Astrocyte (in vitro differentiated cells and primary cell): Measurements from ENCODE around the gene IFRD1. TPM values are rescaled to one million over a fixed set of nuclear protein-coding genes. Genes with fewer than 3 reads are reported as not detected.

Source experiments
- DNase-seq: peaks from one replicate; pipeline ENCODE4 v3.0.0-alpha.2; 2010; ENCODE audit warnings: low read depth
- FAIRE-seq: peaks from 2 replicates; lab custom pipeline; 2011; peaks lifted over from hg19 to GRCh38; lab: Jason Lieb, UNC
- H2AFZ ChIP-seq: 2 replicates; pipeline ENCODE4 v1.6.0; 2012; ENCODE audit warnings: low read depth, low read length, inconsistent platforms
- H3K27ac ChIP-seq: 2 replicates; pipeline ENCODE4 v1.5.1; 2011; ENCODE audit warnings: low read depth, low read length, inconsistent platforms
- H3K27me3 ChIP-seq: 2 replicates; pipeline ENCODE4 v1.6.0; 2011; ENCODE audit warnings: low read length, inconsistent platforms; ENCODE audit not compliant: insufficient read depth
- H3K36me3 ChIP-seq: 2 replicates; pipeline ENCODE4 v1.5.1; 2011; ENCODE audit warnings: low read length, inconsistent platforms; ENCODE audit not compliant: insufficient read depth
- H3K4me1 ChIP-seq: 2 replicates; pipeline ENCODE4 v1.5.1; 2011; ENCODE audit warnings: low read length, inconsistent platforms; ENCODE audit not compliant: insufficient read depth
- H3K4me2 ChIP-seq: 2 replicates; pipeline ENCODE4 v1.6.0; 2012; ENCODE audit warnings: low read length, inconsistent platforms
- H3K4me3 ChIP-seq: 2 replicates; pipeline ENCODE4 v1.5.1; 2011; ENCODE audit warnings: low read depth, mild to moderate bottlenecking, low read length, inconsistent platforms; ENCODE audit not compliant: insufficient read depth
- H3K79me2 ChIP-seq: 2 replicates; pipeline ENCODE4 v1.6.0; 2012; ENCODE audit warnings: mild to moderate bottlenecking, low read length, inconsistent platforms; ENCODE audit not compliant: insufficient read depth
- H3K9ac ChIP-seq: 2 replicates; pipeline ENCODE4 v1.6.0; 2012; ENCODE audit warnings: mild to moderate bottlenecking, low read length, inconsistent platforms
- H3K9me3 ChIP-seq: 2 replicates; pipeline ENCODE4 v1.5.1; 2012; ENCODE audit warnings: low read depth, mild to moderate bottlenecking, low read length, inconsistent platforms; ENCODE audit not compliant: insufficient read depth
- H4K20me1 ChIP-seq: 2 replicates; pipeline ENCODE4 v1.6.0; 2012; ENCODE audit warnings: low read length, inconsistent platforms; ENCODE audit not compliant: insufficient read depth
- H3K27ac Mint-ChIP-seq: one replicate; pipeline ENCODE4 v1.8.0; 2021; ENCODE audit warnings: mild to moderate bottlenecking, mixed read lengths; ENCODE audit not compliant: unreplicated experiment
- H3K27me3 Mint-ChIP-seq: one replicate; pipeline ENCODE4 v1.8.0; 2021; ENCODE audit warnings: low read depth, mixed read lengths; ENCODE audit not compliant: unreplicated experiment
- H3K36me3 Mint-ChIP-seq: one replicate; pipeline ENCODE4 v1.8.0; 2021; ENCODE audit warnings: low read depth, mixed read lengths; ENCODE audit not compliant: unreplicated experiment
- H3K4me1 Mint-ChIP-seq: one replicate; pipeline ENCODE4 v1.8.0; 2021; ENCODE audit warnings: low read depth, mixed read lengths; ENCODE audit not compliant: unreplicated experiment
- H3K4me3 Mint-ChIP-seq: one replicate; pipeline ENCODE4 v1.8.0; 2021; ENCODE audit warnings: mild to moderate bottlenecking, moderate library complexity, mixed read lengths; ENCODE audit not compliant: unreplicated experiment
- H3K9me3 Mint-ChIP-seq: one replicate; pipeline ENCODE4 v1.8.0; 2021; ENCODE audit warnings: mild to moderate bottlenecking, mixed read lengths; ENCODE audit not compliant: unreplicated experiment
- EZH2 ChIP-seq: IDR thresholded peaks from 2 replicates; pipeline ENCODE4 v1.6.1; 2012; ENCODE audit warnings: mild to moderate bottlenecking, low read length, inconsistent platforms; ENCODE audit not compliant: insufficient read depth
- total RNA-seq: library from RNA; stranded (reverse); gene quantifications from 2 replicates; pipeline ENCODE4 v1.2.1, GENCODE V29; 2021
- TF ChIP-seq, protein P1 (sequence below): IDR thresholded peaks from 2 replicates; pipeline ENCODE4 v1.5.1; 2011; ENCODE audit warnings: low read depth, mild to moderate bottlenecking, inconsistent platforms, low read length, moderate library complexity; ENCODE audit not compliant: insufficient read depth

IFRD1 gene
- total RNA-seq, 1 donor from 2014 or later: 101 TPM

DNA sequence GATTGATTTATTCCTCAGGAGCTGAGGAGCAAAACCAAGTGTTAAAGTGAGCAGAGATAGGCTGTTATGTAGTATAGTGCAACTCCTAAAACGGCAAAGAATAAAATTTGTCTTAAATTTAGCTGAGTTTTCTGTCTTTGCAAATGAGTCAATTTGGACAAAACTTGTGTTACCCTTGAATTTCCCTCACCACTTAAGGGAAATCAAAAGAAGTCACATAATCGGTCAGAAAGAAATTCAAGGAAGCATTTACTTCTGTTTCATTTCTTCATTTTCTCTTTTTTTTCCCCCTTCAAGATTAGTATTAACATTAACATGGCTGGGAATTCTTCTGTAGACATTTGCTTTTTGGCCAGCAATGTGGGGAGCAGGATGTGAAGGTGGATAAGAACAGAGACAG is 44.4 kb downstream of the IFRD1 start:
- Mint-ChIP-seq H3K27ac (no peak overlapping the region), H3K4me1 (no peaks in the 10 kb centered on the region), H3K36me3 (peaks cover 5% of the 10 kb centered on the region), H3K9me3 (no peaks in the 10 kb centered on the region), H3K4me3 (no peak overlapping the region), H3K27me3 (peaks cover 10% of the 10 kb centered on the region)
- DNase-seq (no peak), FAIRE-seq (no peak)
- no peaks in the 10 kb centered on the region for H3K79me2 ChIP-seq
- H3K27me3 ChIP-seq: peaks cover 8% of the 10 kb centered on the region
- H3K4me3 ChIP-seq: no peak overlapping the region
- no peaks in the 10 kb centered on the region for H4K20me1 ChIP-seq
- no peak for TF ChIP-seq EZH2
- H3K4me2 ChIP-seq: no peak overlapping the region
- no peak overlapping the region for H3K27ac ChIP-seq
- H3K9ac ChIP-seq: no peak overlapping the region
- no peaks in the 10 kb centered on the region for H3K4me1 ChIP-seq
- no peak overlapping the region for H2AFZ ChIP-seq
- H3K36me3 ChIP-seq: no peaks in the 10 kb centered on the region
- H3K9me3 ChIP-seq: no peaks in the 10 kb centered on the region

DNA sequence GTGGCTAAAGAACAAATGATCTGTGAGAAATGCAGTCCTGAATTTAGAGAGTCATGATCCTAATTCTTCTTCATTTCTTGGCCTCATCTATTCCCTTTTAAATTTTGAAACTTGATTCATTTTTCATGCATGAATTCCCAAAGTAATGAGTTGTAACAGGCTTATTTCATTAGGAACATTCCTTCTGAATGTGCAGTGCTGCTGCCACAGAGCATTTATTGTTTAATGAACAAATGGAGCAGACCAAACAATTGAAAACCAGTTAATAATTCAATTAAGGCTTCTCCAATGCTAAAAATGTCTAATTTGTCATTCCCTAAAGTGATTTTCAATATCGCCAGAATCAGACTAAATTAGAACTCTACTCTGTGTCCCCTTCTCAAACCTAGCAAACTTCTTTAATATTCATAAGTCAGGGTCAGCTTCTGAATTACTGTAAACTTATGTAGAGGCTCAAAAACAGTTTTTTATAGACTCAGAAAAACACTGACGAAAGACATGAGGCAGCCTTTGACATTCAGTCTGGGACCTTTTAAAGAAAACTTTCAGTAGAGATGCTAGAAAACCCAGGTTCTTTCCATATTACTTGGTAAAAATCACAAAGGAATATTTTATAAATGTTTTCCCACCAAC is 45.0 kb downstream of the IFRD1 start:
- DNase-seq (no peak), FAIRE-seq (no peak)
- Histone ChIP-seq H3K27me3 (peaks cover 8% of the 10 kb centered on the region), H3K36me3 (no peaks in the 10 kb centered on the region), H3K27ac (no peak overlapping the region), H4K20me1 (no peaks in the 10 kb centered on the region), H3K79me2 (no peaks in the 10 kb centered on the region), H3K4me2 (no peak overlapping the region), H3K9me3 (no peaks in the 10 kb centered on the region), H2AFZ (no peak overlapping the region), H3K4me3 (no peak overlapping the region), H3K9ac (no peak overlapping the region), H3K4me1 (no peaks in the 10 kb centered on the region)
- Mint-ChIP-seq H3K4me3 (no peak overlapping the region), H3K9me3 (no peaks in the 10 kb centered on the region), H3K36me3 (peaks cover 1% of the 10 kb centered on the region), H3K27me3 (peaks cover 10% of the 10 kb centered on the region), H3K4me1 (no peaks in the 10 kb centered on the region), H3K27ac (no peak overlapping the region)
- TF ChIP-seq, protein P1, sequence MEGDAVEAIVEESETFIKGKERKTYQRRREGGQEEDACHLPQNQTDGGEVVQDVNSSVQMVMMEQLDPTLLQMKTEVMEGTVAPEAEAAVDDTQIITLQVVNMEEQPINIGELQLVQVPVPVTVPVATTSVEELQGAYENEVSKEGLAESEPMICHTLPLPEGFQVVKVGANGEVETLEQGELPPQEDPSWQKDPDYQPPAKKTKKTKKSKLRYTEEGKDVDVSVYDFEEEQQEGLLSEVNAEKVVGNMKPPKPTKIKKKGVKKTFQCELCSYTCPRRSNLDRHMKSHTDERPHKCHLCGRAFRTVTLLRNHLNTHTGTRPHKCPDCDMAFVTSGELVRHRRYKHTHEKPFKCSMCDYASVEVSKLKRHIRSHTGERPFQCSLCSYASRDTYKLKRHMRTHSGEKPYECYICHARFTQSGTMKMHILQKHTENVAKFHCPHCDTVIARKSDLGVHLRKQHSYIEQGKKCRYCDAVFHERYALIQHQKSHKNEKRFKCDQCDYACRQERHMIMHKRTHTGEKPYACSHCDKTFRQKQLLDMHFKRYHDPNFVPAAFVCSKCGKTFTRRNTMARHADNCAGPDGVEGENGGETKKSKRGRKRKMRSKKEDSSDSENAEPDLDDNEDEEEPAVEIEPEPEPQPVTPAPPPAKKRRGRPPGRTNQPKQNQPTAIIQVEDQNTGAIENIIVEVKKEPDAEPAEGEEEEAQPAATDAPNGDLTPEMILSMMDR: no peak

DNA sequence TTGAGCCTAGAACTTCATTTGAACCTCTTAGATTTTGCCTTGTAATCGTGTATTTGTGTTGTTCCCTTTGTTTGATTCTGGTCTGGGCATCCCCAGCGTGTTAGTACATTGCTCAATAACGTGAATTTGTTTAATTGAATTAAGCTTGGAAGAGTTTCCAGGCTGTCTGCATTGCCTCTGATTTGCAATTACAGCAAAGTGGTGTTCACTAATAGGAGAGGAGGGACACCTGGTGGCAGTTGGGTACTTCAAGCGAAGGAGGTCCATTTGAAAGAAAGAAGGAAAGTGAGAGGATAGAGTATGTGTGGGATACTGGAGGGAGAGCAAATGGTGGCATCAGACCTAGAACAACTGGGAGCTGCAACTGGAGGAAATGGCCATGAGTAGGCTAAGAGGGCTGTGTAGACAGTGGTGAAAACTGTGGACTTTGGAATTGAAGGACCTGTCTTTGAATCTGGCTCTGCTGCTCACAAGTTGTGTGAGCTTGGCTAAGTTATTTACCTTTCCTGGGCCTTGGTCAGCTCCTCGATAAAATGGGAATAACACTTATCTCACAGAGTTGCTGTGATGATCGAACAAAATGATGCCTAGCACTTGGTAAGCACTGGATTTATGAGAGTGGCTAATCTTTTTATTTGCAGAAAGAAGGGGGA is 45.7 kb downstream of the IFRD1 start:
- H3K36me3 ChIP-seq: no peaks in the 10 kb centered on the region
- H2AFZ ChIP-seq: no peak overlapping the region
- H3K4me3 ChIP-seq: no peak overlapping the region
- no peak overlapping the region for H3K4me3 Mint-ChIP-seq
- H3K4me1 Mint-ChIP-seq: no peaks in the 10 kb centered on the region
- H3K27ac Mint-ChIP-seq: no peak overlapping the region
- TF ChIP-seq, protein P1: peak; percentile 47
- no peak for TF ChIP-seq EZH2
- peaks cover 10% of the 10 kb centered on the region for H3K27me3 Mint-ChIP-seq
- H3K4me1 ChIP-seq: no peaks in the 10 kb centered on the region
- H4K20me1 ChIP-seq: no peaks in the 10 kb centered on the region
- peaks cover 8% of the 10 kb centered on the region for H3K27me3 ChIP-seq
- DNase-seq: peak; percentile 36
- no peaks in the 10 kb centered on the region for H3K79me2 ChIP-seq
- FAIRE-seq: no peak
- no peak overlapping the region for H3K4me2 ChIP-seq
- peaks cover 1% of the 10 kb centered on the region for H3K36me3 Mint-ChIP-seq
- no peak overlapping the region for H3K9ac ChIP-seq
- no peaks in the 10 kb centered on the region for H3K9me3 Mint-ChIP-seq
- no peaks in the 10 kb centered on the region for H3K9me3 ChIP-seq
- H3K27ac ChIP-seq: no peak overlapping the region
